Upper lobe of right lung (tissue), 1 donor: ENCODE measurements around the gene FYTTD1. TPM values are rescaled to one million over a fixed set of nuclear protein-coding genes. Genes with fewer than 3 reads are reported as not detected.

Experiments used
- ATAC-seq: fragments of 200-7000 bp; cut with Tn5 transposase; one replicate; pipeline ENCODE4 v1.9.1; 2020; ENCODE audit warnings: mild to moderate bottlenecking, moderate library complexity
- DNase-seq: peaks from one replicate; pipeline ENCODE4 v3.0.0-alpha.2; 2020
- H3K27ac ChIP-seq: fragments of 200-600 bp; one replicate; pipeline ENCODE4 v1.8.0; 2022
- H3K27me3 ChIP-seq: fragments of 200-600 bp; one replicate; pipeline ENCODE4 v1.8.0; 2022; ENCODE audit warnings: mild to moderate bottlenecking
- H3K36me3 ChIP-seq: fragments of 200-600 bp; one replicate; pipeline ENCODE4 v1.8.0; 2022
- H3K4me1 ChIP-seq: fragments of 200-600 bp; one replicate; pipeline ENCODE4 v1.8.0; 2022
- H3K4me3 ChIP-seq: fragments of 200-600 bp; one replicate; pipeline ENCODE4 v1.8.0; 2022; ENCODE audit warnings: mild to moderate bottlenecking
- H3K9me3 ChIP-seq: fragments of 200-600 bp; one replicate; pipeline ENCODE4 v1.8.0; 2022
- CTCF ChIP-seq: fragments of 200-600 bp; IDR thresholded peaks from one replicate; pipeline ENCODE4 v1.8.0; 2022; ENCODE audit warnings: antibody characterized with exemption
- intact Hi-C: fragments of 100-400 bp; cut with DNase I; formaldehyde crosslinking; loops from one replicate; pipeline ENCODE4 v1.11.0; 2022
- total RNA-seq: library from RNA; stranded (reverse); fragmentation: NEBNext Ultra II Directional; extraction: Animal tissue kit (Norgen Biotek cat#: 25700); gene quantifications from one replicate; pipeline ENCODE4 v1.2.1, GENCODE V29; 2021
- donor health status: DM: no; HTN: yes; CAD: no; lungs with severe emphysema.

FYTTD1 gene
- total RNA-seq, 1 donor from 2014 or later = 46.8 TPM

- Histone ChIP-seq H3K27ac (peak within 1 kb of the TSS; percentile 85), H3K36me3 (no peaks in the 10 kb centered on the region), H3K4me3 (peak within 1 kb of the TSS; percentile 95), H3K4me1 (peaks cover 15% of the 10 kb centered on the region), H3K9me3 (no peaks in the 10 kb centered on the region), H3K27me3 (no peaks in the 10 kb centered on the region)
- no peak for TF ChIP-seq CTCF
- intact Hi-C loops = no loop called here
- DNase-seq (peak; percentile 98), ATAC-seq (peak; percentile 99)
Measured at GRCh38 chr3:197736491-197737318, 13.0 kb upstream of the FYTTD1 start, which contains the start of gene RUBCN. Gene RUBCN, minus strand, starts transcription at chr3:197736904. Its CDS starts 185 bp downstream, at chr3:197736719.

- DNase-seq (no peak), ATAC-seq (no peak)
- H3K4me1 ChIP-seq = peaks cover 15% of the 10 kb centered on the region
- peak overlapping the region; percentile 85 for H3K27ac ChIP-seq
- no peaks in the 10 kb centered on the region for H3K36me3 ChIP-seq
- intact Hi-C loops = no loop called here
- H3K9me3 ChIP-seq = no peaks in the 10 kb centered on the region
- H3K4me3 ChIP-seq = peak overlapping the region; percentile 95
- no peak for TF ChIP-seq CTCF
- H3K27me3 ChIP-seq = no peaks in the 10 kb centered on the region
Measured at GRCh38 chr3:197737319-197737649, 12.4 kb upstream of the FYTTD1 start.

GRCh38 chr3:197737749-197738462 lies 11.8 kb upstream of the FYTTD1 start:
- H3K27ac ChIP-seq = no peak overlapping the region
- H3K9me3 ChIP-seq = no peaks in the 10 kb centered on the region
- H3K4me3 ChIP-seq = peak overlapping the region; percentile 95
- no peak for TF ChIP-seq CTCF
- peaks cover 15% of the 10 kb centered on the region for H3K4me1 ChIP-seq
- intact Hi-C loops = no loop called here
- H3K36me3 ChIP-seq = no peaks in the 10 kb centered on the region
- DNase-seq (no peak), ATAC-seq (no peak)
- no peaks in the 10 kb centered on the region for H3K27me3 ChIP-seq

DNA sequence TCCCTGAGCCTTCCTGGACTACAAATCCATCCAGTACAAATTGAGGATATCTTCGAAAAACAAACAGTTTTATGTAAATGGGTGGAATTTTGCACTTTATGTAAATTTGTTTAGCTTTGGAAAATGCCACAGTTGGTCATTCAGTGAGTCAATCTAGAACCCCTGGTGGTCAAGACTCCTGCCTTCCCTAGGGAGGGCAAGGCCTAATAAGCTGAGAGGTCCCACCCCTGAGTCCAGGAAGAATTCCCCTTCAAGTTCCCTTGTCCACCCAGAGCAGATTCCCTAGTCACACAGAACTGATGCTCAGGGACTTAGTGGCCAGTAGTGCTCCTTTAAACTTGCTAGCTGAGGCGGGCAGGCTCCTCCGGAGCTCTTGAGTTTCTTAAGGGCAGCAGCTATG lies 6.9 kb upstream of the FYTTD1 start:
- Histone ChIP-seq H3K27me3 (no peaks in the 10 kb centered on the region), H3K4me1 (peaks cover 2% of the 10 kb centered on the region), H3K36me3 (no peaks in the 10 kb centered on the region), H3K4me3 (no peak overlapping the region), H3K27ac (no peak overlapping the region), H3K9me3 (no peaks in the 10 kb centered on the region)
- no peak for ATAC-seq
- TF ChIP-seq CTCF = no peak
- no peak for DNase-seq
- intact Hi-C loops = no loop called here

- intact Hi-C loops = no loop called here
Measured at GRCh38 chr3:197746209-197746608, 3.5 kb upstream of the FYTTD1 start.

More at GRCh38 chr3:197746209-197746608, 3.5 kb upstream of the FYTTD1 start:
- Histone ChIP-seq H3K27ac (no peak overlapping the region), H3K4me3 (no peak overlapping the region), H3K9me3 (no peaks in the 10 kb centered on the region), H3K4me1 (peaks cover 7% of the 10 kb centered on the region), H3K27me3 (no peaks in the 10 kb centered on the region), H3K36me3 (no peaks in the 10 kb centered on the region)
- DNase-seq = no peak
- TF ChIP-seq CTCF = no peak
- ATAC-seq = no peak
